GM19395 (cell line): ENCODE results near the gene NAPA.

Experiments used
- ATAC-seq: cut with Tn5 transposase; IDR thresholded peaks from one replicate; pipeline ENCODE4 v1.9.1; 2021; ENCODE audit warnings: mild to moderate bottlenecking, moderate library complexity; ENCODE audit not compliant: unreplicated experiment

The NAPA gene

GRCh38 chr19:47503130-47503825 is 11.6 kb downstream of the NAPA start:
- ATAC-seq = no peak

GRCh38 chr19:47499863-47500830 is 14.7 kb downstream of the NAPA start:
- ATAC-seq = no peak

DNA sequence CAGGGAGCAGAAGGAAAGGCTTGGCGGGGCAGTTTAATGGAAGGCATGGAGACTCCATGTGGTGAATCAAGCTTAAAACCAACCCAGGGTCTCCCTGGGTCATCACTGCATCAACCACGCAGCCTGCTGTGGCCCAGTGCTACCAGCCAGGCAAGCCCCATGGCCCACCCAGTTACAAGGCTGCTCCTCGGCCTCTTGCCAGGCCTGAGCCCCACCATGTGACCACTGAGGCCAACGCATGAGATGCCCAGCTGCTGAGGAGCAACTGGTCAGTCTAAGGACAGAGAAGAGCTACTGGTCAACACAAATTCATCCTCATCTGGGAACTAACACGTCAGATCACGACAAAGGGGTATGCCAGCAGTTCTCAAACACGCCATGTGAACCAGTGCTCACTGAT is 15.5 kb downstream of the NAPA start:
- ATAC-seq = no peak

GRCh38 chr19:47498561-47498960 is 16.3 kb downstream of the NAPA start:
- ATAC-seq = no peak

DNA sequence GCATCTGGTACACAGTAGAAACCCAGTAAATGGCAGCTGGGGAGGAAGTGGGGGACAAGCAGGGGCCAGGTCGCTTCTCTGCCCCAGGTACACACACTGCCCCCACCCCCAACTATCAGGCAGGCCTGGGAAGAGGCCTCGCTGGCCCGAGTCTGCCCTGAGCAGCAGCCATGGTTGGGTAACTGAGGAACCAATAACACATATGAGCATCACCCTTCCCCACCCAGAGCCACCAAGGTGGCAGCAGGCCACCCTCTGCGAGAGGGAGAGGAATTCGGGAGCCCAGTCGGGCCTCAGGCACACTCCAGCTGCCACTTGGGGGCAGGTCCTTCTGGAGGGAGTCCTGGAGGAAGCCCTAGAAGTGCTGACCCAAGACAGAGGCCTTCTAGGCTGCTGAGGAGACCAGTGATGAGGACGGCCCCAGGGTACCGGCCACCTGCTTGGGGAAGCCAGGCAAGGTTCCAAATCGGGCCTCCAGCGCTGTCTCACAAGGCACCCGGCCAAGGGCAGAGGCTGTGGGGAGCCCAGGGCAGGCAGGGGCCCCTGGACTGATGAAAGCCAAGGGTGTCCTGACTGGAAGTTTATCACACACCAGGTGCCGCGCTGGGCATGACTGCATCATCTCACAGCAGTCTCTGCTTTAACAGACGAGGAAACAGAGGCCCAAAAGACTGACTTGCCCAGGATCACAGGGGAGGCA is 16.9 kb downstream of the NAPA start:
- ATAC-seq = no peak

- ATAC-seq = no peak
These were observed 17.7 kb downstream of the NAPA start for GRCh38 chr19:47497050-47497766.

- ATAC-seq = no peak
These were observed 19.1 kb downstream of the NAPA start for GRCh38 chr19:47495478-47496372.

DNA sequence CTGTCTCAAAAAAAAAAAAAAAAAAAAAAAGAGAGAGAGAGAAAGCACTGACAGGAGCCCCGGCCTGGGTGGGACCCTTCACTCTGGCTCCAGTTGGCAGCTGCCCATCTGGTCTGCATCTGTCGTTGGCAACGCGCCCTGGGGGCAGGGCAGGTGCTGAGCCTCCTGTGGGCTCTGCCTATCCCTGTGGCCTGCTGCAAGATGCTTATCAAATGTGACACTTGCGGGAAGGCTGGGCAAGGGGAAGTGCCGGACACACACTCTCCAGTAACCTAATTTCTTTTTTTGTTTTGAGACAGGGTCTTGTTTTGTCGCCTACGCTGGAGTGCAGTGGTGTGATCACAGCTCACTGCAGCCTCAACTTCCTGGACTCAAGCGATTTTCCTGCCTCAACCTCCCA is 20.1 kb downstream of the NAPA start:
- no peak for ATAC-seq

DNA sequence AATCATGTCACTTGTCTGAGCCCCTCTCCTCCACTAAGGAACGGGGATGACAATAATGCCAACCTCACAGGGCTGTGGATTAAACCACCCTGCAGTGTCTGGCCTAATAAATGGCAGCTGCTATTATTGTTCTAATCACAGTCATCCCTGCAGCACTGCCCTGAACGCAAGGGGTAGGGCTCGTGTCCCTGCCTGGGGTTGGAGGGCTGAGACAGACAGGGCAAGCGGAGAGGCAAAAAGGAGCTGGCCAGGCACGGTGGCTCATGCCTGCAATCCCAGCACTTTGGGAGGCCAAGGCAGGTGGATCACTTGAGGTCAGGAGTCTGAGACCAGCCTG is 20.7 kb downstream of the NAPA start:
- no peak for ATAC-seq

DNA sequence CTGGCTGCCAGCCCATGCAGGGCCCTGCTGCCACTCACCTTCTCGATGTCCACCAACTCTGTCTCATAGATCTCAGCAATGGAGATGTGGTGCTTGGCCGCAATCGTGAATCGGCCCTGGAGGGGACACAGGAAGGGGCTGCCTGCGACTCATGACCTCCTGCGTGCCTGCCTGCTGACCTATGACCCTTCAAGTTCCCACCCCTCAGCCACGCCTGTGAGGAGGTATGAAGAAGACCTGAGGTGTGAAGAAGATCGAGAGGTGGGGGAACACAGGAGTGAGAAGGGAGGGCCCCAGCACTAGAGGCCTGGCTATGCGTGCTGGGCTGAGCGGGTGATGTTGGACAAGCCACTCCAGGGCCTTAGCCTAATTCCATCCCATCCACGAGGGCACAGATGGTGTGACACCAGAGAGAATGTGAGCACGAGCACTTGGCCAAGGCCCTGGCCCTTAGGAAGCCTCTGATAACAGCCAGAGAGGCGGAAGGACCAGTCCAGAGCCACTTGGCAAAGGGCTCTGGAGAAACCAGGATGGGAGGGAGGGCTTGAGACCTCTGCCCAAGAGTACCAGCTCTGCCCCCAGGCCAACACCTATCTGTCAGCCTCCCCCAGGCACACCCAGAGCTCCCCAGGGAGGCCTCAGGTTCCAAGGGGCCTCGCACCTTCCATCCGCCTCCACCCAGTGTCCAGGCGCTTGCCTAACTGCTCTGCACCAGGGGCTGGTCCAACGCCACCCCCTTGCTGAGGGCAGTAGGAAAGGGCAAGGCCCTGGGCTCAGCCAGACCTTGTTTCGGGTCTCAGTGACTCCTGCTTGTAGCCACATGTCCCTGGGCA is 21.3 kb downstream of the NAPA start:
- no peak for ATAC-seq

- ATAC-seq = no peak
These were observed 22.1 kb downstream of the NAPA start for GRCh38 chr19:47492571-47493377.

DNA sequence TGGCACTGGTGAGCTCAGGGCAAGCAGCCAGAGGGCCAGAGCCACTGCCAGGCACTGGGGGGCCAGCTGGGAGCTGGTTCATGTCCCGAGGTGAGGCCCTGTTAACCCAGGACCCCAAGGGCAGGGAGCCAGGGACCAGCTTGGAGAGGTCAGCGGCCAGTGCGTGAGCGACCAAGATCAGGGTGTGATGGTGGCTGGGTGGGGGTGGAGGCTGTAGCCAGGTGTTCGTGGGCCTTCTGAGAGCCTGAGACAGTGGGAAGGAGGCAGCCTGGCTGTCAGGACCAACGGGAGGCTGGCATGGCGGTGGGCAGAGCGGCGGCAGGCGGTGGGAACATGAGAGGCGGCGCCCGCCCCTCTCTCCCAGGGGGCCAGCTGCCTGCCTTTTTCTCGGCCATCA is 22.7 kb downstream of the NAPA start:
- ATAC-seq = no peak

DNA sequence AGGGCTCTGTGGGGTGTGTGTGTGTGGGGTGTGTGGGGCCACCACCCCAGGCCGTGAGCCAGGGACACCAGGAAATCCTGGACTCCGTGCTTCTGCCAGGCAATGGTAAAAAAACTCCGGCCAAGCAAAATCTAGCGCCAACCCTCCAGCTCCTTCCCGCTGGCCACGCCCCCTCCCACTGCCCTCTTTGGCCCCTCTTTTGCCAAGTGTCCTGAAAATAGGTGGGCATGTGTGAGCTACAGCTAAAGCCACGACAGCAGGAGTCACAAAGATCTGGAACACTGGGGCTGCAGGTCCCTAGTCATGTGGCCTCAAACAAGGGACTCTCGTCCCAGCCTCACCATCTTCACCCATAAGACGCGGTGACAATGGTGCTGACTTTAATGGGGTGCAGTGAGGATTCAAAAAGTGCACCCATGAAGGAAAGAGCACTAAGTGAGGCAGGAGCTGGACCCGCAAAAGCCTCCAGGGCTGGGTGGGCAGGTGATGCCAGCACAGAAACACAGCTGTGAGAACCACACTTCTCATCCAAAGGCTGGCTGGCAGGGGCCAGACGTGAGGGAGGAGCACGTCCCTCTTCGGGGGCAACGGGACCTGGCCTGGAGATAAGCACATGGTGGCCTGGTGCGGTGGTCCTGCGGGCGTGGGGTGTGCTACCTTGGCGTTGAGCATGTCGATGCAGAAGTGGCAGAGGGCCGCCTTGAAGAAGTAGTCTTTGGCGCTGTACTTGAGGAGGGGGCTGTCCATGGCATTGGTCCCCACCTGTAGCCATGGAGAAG is 23.3 kb downstream of the NAPA start:
- no peak for ATAC-seq

GRCh38 chr19:47490847-47491246 is 24.0 kb downstream of the NAPA start:
- no peak for ATAC-seq

DNA sequence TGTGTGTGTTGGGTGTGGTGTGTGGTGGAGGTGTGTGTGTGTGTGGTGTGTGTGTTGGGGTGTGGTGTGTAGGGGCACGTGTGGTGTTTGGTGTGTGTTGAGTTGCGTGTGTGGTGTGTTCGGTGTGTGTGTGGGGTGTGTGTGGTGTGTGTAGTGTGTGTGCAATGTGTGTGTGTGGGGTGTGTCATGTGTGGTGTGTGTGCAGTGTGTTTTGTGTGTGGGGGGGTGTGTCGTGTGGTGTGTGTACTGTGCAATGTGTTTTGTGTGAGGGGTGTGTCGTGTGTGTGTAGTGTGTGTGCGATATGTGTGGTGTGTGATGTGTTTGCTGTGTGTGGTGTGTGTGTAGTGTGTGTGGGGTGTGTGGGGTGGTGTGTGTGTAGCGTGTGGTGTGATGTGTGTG is 24.8 kb downstream of the NAPA start:
- ATAC-seq = no peak

- no peak for ATAC-seq
These were observed 25.6 kb downstream of the NAPA start for GRCh38 chr19:47489072-47489914.
